A204.1 (cell line): ENCODE results near the gene PCSK5.
"Not testable (repeated sequence)": the region's sequence is repeated elsewhere in the genome, so short reads cannot be mapped to it uniquely, and the experiment has no call there.

ENCODE experiments used
- FAIRE-seq: peaks from 2 replicates; lab custom pipeline; 2012; peaks lifted over from hg19 to GRCh38; lab: Jason Lieb, UNC

Gene PCSK5

DNA sequence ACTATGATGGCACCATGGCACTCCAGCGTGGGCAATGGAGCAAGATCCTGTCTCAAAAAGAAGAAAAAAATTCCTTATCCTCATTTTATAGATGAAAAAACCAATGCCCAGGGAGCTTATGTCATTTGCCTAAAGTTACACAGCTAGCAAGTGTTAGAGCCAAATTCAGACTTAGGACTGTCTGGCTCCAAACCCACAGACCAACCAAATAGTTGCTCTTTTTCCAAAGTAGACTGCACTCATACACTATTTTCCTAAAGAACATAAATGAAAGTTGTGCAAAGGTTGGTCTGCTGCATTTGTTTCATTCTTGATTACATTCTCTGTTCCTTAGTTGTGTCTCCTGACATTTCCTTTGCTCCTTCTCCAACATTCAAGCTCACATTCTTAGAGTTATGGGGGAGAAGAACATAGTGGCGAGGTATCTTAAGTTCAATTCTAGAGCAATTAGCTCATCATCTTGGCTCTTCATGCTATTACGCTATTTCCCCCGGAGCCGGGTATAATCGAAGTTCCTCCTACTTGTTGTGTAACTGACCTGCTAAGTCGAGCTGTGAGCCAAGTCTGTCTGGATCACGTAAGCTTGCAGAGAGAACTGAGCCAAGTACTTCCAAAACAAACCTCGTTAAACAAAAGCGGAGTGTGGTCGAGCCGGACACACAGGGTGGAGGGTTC, 365.4 kb downstream of the PCSK5 start:
- no peak for FAIRE-seq

DNA sequence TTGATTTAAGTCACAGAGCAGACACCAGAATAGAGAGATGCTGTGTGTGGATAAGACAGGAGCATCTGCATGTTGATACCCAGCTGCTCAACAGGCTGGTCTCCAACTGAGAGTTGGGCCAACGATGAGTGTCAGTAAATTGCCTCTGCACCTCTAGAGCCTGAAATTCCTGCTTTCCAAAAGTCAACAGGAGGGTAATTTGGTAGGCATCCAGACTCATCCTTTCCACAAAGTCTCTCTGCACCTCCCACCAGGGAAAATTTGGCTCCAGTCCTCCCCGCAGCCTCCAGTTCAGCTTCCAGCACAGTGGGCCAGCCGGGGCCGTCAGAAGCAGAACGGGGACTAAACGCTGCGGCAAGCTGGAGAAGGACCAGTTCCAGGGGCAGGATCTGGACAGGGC, 366.8 kb downstream of the PCSK5 start:
- FAIRE-seq, result no peak

DNA sequence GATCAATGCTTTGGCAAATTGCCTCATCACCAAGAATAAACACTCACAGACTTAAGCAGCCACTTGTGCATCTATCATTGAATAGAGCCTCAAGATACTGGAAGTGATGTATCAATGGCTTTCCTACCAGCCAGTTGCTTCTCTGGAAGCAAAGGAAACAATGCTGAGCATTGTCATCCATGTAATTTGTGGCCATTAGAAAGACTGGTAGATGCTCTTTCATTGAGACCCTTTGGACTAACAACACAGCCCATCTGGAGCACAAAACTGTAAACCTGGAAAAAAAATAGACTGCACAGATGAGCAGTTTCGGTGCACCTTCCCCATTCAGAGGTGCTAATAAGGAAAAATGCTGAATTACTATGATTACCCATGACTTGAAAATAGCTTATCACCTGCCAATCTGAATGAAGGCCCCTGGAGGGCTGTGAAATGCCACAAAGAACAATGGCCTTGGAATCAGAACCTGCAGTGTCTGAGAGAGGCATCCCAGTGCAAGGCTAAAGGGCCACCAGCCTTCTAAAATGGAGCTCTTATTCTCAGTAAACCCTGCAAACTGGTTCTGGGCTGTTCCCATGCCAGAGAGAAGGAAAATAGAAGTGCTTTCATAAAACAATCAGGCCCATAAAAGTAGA, 376.3 kb downstream of the PCSK5 start:
- no peak for FAIRE-seq

DNA sequence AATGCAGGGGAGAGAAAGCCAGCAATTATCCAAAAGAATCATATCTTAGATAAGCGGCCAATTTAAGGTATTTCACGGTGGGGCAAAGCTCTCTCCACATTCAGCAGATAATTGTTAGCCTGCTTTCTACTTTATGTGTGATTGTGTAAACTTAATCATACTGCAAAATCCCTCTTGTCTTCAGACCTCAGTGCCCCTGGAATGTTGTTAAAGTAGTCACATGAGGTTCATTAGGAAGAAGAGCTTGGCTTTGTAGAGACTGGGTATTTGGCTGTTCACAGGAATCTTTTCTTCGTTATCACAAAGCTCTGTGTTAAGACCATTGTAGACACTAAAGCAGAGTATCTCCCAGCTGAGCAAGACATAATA, 376.8 kb downstream of the PCSK5 start:
- FAIRE-seq, result no peak

DNA sequence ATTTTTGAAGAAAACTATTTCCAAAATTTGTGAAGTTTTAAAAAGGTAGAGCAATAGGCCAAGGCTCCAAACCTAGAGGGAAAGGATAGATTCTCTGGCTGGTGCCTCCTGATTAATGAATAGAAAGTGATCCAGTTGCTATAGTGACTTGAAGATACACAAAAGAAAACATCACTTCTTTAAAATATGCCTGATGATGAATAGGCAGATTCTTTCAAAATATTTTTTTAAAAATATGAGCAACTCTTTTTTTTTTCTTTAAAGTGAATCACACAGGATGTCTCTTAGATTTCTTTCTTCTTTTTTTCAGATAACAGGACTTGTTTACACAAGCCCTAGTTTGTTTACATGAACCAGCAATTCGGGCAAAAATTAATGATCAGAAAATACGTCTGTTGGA, 379.3 kb downstream of the PCSK5 start:
- no peak for FAIRE-seq

DNA sequence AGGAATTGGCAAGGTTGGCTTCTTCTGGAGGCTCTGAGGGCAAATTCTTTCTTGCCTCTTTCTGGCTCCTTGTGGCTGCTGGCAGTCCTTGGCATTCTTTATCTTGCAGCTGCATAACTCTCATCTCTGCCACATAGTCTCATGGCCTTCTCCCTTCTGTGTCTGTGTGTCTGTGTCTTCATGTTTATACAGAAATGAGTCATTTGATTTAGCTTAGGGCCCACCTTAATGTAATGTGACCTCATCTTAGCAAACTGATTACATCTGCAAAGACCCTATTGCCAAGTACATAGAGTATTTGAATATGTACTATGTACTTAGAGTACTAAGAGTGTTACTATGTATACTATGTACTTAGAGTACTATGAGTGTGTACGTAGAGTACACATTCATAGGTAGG, 381.3 kb downstream of the PCSK5 start:
- FAIRE-seq, result no peak

DNA sequence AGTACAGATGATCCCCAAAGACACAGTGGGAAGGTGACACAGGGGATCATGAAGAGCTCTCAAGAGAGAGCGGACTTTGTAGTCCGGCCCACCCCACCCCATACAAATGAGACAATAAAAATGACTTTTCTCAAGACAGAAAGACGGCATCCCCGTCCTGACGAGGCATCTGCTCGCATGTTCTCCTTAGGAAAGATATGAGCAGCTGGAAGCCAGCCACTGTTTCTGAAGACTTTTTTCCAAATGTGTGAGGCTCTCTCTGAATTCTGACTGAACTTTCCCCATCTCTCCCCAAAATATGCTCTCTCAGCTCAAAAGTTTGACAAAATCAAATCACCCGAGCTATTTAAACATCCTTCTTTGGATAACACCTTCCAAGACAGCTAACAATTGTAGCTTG, 398.6 kb downstream of the PCSK5 start:
- FAIRE-seq, result no peak

DNA sequence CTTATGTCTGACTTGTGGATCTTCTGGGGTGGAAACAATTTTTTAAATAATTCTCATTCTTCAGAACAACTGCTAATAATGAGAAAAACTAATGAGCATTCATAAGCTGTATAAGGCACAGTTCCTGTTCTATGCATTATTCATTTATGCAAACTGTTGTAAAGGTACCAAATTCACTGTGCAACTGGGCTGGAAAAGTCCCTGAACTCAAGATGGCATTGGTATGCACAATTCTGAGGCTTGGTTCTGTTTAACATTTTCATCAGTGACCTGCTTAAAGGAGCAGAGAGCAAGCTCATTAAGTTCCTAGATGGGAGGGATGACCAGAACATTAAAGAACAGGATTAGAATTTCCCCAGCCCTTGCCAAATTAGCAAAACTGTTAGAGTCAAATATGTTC, 399.2 kb downstream of the PCSK5 start:
- FAIRE-seq, result no peak

DNA sequence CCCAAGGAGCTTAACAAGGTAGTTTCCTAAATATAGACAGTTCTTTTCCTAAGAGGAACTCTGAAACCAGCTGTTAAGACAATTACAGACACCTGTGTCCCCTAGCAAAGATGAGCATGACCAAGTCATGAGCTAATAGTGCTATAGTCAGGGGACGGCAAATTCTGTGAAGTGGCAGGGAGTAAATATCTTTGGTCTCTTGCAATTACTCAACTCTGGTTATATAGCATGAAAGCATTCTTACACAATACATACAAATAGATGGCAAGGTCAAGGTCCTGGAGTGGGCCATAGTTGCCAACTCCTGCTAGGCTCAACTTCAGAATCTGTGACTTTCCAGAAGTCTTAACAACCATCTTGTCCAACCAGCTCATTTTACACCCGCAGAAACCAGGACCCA, 400.1 kb downstream of the PCSK5 start:
- FAIRE-seq, result no peak

DNA sequence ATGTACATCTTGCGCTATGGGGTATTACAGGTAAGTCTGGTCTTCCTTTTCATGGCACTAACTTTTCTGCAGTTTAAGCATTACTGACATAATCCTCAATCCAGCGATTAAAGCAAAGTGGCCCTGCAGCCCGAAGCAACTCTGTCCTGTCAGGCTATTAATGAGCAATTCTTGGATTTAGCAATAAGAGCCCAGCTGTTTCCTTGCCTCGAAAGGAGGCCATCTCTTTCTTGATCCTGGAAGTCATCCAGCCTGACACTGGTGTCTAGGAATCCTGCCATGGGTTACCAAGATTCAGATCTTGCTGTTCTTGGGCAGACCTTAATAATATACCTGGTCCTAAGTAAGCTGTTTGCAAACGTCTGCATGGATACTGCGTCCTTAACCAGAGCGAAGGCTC, 401.8 kb downstream of the PCSK5 start:
- FAIRE-seq, result no peak

DNA sequence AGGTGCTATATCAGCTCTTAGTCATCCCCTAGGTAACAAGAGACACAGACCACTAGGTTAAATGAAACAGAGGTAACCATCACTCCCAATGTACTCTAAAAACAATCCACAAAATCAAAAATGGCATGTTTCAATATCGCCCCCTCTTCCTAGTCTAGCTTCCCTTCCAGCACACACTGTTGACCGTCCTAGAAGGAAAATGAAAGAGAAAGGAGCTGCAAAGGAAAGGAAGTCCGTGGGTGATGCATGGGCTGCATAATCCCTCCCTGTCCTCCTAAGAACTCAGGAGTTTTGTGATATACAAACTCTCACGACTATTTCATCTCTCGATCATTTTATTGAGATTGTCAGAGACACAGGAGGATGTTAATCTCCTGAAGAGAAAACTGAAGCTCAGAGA, 402.2 kb downstream of the PCSK5 start:
- FAIRE-seq, result no peak

DNA sequence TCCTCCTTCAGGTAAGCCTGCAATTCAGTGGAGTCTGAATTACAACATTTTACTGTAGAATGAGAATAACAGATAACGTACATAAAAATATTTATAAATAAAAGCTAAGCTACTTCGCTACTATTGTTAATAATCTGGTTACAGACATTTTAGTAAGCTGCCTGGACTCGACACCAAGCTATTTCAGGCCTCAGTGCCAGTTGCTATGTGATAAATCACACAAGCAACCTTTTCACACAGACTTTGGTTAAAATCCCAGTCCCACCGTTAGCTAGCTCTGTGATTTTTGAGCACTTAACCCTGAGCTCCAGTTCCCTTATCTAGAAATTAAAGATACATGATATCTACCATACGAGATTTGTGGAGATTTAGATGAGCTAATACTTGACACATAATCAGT, 403.8 kb downstream of the PCSK5 start:
- no peak for FAIRE-seq

DNA sequence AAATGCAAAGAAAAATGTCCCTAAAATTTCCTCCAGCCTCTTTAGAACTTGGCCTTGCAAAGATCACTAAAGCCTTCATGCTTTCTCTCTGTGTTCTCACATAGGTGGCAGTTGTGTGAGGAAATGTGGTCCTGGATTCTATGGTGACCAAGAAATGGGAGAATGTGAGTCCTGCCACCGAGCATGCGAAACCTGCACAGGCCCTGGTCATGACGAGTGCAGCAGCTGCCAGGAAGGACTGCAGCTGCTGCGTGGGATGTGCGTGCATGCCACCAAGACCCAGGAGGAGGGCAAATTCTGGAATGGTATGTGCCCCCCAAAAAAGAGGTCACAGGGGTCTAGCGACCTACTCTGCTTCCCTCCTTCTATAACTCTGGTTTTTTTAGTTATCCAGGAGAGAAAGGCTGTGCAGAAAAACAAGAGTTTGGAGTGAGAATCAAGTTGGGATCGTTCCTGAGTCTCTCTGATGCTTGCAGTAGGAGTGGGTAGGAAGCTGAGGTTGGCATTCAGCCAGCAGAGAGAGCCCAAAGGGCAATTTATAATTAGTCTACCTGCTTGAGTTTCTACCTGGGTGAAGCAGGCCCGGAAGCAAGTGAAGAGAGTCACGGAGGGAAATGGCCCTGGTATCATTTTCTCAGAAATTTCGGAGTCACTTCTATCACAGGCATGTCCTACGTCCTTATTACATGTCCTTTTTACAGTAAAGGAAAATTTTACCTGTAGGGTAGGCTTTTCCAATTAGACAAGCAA, 406.3 kb downstream of the PCSK5 start:
- no peak for FAIRE-seq

DNA sequence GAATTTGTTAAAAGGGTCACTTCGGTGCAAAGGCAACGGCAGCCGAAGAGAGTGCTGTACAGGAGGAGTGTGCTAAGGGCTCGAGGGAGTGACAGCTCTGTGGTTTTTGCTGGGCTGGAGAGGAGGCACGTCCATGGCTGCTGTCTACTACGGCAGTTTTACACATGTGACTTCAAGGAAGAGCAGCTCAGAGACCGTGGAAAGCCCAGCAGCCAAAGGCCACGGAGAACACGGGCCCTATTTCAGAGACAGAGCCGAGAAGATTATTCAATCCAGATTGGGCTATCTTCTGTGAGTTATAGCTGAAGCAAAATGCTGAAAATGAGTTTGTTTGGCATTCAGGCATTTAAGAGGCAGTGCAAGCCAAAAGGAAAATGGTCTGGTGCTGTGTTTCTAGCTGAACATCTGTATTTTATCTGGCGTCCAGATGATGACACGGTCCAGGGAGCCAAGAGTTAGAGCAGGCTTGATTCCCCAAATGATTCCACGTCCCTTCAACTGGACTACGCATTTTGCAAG, 407.3 kb downstream of the PCSK5 start:
- FAIRE-seq, result no peak

DNA sequence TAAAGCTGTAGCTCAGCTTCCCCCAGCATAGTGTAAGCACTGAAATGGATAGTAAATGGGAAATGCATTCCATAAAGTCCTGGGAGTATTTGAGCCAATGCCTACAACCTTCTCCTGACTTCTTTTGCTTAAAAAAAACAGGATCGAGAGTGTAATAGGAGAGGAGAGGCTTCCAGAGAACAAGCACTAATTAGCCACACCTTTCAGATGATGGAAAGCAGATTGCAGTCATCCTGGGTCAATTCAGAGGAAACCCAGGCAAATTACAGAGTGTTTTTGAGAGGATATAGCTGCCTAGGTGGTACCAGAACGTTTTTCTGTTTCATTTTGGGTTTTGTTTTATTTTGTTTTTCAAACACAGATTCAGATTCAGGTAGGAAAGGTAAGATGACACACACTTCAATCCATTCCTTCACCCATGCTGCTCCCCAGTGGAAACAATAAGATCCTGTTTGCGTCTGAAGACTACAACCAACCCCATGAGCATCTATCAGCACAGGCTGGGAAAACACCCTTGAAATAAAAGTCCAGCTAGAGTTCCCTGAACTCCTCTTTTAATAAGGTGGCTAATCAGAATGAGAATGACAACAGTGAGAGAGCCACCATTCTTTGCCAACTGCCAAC, 408.2 kb downstream of the PCSK5 start:
- FAIRE-seq, result no peak

DNA sequence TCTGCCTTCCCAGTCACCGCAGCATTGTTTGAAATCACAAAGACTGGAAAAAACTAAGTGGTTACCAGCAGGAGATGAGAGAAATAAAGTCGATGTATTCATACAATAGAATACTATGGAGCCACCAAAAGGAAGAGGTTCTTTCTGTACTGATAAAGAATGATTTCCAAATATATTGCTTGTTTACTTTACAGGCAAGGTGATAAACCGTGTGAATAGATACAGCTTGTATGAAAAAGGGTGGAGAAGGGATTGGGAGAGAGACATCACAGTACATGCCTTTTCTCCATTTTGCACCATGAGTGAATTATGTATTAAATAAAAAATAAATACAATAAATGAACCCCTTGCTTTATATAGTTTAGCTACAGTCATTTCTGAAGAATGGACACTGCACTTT, 412.1 kb downstream of the PCSK5 start:
- no peak for FAIRE-seq

DNA sequence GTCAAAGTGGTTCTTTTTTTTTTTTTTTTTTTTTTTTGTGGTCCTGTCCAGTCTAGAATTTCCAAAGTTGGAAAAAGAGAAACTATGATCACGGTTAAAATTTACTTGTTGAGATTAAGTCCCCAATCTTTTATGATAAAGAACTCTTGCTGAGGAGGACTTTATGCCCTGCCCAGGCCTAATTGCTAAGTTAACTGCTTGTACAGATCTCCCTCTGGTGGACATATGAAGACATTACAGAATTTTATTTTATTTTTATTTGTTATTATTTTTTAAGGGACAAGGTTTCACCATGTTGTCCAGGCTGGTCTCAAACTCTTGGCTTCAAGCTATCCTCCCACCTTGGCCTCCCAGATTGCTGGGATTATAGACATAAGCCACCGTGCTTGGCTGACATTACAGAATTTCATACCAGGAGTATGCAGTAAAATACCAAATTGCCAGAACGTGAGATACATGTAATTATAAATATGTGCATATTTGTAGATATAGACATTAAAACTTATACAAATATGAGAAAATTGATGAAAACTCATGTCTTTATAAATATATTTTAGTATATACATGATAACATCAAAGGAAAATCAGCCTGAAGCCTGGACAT, 412.6 kb downstream of the PCSK5 start:
- FAIRE-seq, result peak; percentile 80

DNA sequence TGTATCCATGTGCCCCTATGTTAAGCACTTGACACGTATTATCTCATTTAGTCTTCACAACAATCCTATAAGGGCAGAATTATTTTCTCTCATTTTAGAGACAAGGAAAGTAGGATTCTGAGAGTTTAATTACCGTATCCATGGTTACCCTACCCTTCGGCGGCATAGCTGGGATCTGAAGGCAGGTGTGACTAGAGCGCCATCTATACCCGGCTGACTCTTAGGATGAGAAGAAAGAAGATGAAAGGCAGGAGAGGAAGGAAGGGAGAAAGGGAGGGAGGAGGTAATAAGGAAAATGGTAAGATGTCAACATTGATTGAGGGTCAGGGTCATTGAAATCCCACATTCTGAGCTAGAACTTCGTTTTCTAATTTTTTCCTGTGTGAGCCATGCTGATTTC, 416.6 kb downstream of the PCSK5 start:
- not testable (repeated sequence) for FAIRE-seq

DNA sequence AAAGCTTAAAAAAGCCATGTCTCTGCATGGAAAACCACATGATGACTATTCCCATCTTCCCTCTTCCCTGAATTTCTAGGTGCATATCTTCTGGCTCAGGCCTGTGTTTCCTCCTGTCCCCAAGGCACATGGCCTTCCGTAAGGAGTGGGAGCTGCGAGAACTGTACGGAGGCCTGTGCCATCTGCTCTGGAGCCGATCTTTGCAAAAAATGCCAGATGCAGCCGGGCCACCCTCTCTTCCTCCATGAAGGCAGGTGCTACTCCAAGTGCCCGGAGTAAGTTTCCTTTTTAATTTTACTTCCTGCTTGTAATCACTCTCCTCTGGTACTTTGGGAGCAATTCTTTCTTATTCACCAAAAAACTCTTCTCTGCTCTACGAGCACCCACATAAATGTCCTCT, 420.1 kb downstream of the PCSK5 start:
- no peak for FAIRE-seq

DNA sequence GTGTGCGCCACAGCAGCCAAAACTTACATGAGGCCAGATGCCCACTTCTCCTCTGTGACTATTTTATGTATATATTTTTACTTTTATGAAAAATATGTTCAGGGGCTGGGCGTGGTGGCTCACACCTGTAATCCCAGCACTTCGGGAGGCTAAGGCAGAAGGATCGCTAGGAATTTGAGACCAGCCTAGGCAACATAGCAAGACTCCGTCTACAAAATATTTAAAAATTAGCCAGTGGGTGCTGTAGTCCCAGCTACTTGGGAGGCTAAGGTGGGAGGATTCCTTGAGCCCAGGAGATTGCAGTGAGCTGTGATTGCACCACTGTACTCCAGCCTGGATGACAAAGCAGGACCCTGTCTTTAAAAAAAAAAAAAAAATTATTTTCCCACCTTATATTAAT, 420.5 kb downstream of the PCSK5 start:
- no peak for FAIRE-seq

DNA sequence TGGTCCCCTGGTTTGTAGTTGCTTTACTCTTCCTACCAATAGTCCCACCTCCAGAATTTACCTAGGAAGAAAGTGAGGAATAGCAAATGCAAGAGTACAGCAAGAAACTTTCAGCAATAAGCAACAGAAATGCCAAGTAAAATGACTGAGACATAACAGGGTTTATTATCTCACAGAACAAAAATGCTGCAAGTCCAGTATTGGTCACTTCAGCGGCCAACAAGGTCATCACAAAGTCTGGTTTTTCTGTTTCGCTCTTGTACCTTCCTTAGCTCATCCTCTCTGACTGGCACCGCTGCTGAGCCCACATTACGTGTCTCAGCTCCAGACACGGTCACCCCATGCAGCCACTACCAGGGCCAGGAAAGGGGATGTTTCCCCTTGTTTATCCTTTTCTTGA, 421.1 kb downstream of the PCSK5 start:
- FAIRE-seq, result no peak

DNA sequence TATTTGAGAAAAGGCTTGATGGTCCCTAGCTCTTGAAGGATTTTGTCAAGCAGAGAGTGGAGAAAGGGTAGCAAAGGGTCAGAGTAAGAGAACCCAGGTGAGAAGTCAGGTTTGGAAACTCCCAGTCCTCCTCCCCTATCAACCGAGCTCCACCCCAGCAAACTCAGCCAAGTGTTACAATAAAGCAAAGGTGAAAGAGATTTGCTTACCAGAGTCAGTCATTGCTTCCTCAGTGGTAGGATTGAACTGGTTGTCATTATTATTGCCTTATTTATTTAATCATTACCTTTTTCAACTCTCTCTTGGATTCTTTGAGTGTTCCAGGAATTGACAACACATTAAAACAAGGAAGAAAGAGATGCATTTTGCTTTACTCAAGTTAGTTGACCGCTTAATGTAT, 423.3 kb downstream of the PCSK5 start:
- no peak for FAIRE-seq

DNA sequence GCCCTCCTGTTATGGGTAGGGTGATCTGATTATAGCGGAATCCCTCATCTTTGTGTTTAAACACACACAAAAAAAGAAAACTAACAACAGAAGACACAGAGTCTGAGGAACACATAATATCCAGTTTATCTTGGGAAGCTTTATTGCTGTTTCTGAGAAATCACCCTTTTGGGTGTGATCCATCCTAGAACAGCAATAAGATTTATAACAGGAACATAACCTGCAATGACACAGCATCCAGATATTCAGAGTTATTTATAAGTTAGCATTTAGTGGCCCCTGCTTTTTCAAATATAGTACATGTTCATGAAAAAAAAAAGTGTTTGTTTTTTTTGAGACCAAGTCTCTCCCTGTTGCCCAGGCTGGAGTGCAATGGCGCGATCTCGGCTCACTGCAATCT, 423.8 kb downstream of the PCSK5 start:
- no peak for FAIRE-seq
